AG09319 (cell line): ENCODE results near the gene BBS1.

Experiments used
- DNase-seq: peaks from one replicate; pipeline ENCODE4 v3.0.0-alpha.2; 2010; ENCODE audit warnings: low read depth; ENCODE audit errors: extremely low read depth
- CTCF ChIP-seq: IDR thresholded peaks from 2 replicates; pipeline ENCODE4 v1.5.1; 2011; ENCODE audit warnings: low read depth, mild to moderate bottlenecking, inconsistent platforms, low read length, moderate library complexity

The BBS1 gene

GRCh38 chr11:66467034-66467659, 43.3 kb upstream of the BBS1 start:
- DNase-seq: no peak
- TF ChIP-seq CTCF: peak; percentile 5; the same call in 1 of the 2 replicates

DNA sequence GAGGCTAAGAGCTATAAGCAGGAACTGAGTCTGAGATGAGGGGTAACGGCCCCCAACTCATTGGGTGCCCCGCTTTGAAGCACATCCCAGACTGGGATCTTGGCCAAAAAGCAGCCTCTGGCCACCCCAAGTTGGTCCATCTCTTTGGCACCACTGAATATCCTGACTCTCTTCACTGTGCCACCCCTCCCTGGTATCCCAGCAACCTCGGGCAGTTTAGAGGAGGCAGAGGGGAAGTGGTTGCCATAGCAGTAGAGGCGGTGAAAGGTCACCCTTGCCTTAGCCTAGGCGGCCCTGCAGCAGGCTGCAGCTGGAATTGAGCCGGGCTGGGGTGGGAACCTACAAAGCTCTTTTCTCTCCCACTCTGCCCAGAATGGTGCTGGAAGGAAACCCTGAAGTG, 42.7 kb upstream of the BBS1 start:
- TF ChIP-seq CTCF: no peak
- no peak for DNase-seq

- no peak for TF ChIP-seq CTCF
- DNase-seq: no peak
These were observed 41.7 kb upstream of the BBS1 start for GRCh38 chr11:66468691-66469090.

- DNase-seq: no peak
- TF ChIP-seq CTCF: no peak
These were observed 41.0 kb upstream of the BBS1 start for GRCh38 chr11:66469441-66469840.

GRCh38 chr11:66470015-66470414, 40.4 kb upstream of the BBS1 start:
- TF ChIP-seq CTCF: no peak
- DNase-seq: no peak

GRCh38 chr11:66471142-66471541, 39.3 kb upstream of the BBS1 start:
- TF ChIP-seq CTCF: no peak
- DNase-seq: no peak

- no peak for DNase-seq
- TF ChIP-seq CTCF: no peak
These were observed 38.4 kb upstream of the BBS1 start for GRCh38 chr11:66472054-66472453.
